ENCODE data around the gene MYO1E. TPM values are rescaled to one million over a fixed set of nuclear protein-coding genes. Genes with fewer than 3 reads are reported as not detected.
A peak's percentile ranks its signal among the peaks of the same experiment; 100 is the strongest.

MYO1E gene
- total and polyA plus RNA-seq, 4 donors = 6.7 to 70.9 (median 21.6) TPM

GRCh38 chr15:59236394-59236793, 136.3 kb downstream of the MYO1E start:
- Histone ChIP-seq H3K4me3 (ENCODE audit: low read depth in 1 of 3, low read length in 3 of 3) (no peak overlapping the region), H3K27ac (ENCODE audit: low read depth in 1 of 2, low read length in 2 of 2) (no peak overlapping the region), H3K9ac (ENCODE audit: low read depth in 1 of 2, low read length in 2 of 2) (no peak overlapping the region), H3K9me3 (ENCODE audit: control insufficient read depth in 4 of 4, low read length in 3 of 4) (no peaks in the 10 kb centered on the region), H3K27me3 (ENCODE audit: control insufficient read depth in 4 of 4, insufficient read depth in 4 of 4, low read length in 3 of 4) (no peaks in the 10 kb centered on the region), H3K4me1 (ENCODE audit: control insufficient read depth in 4 of 4, insufficient read depth in 4 of 4, low read length in 3 of 4) (no peaks in the 10 kb centered on the region), H3K36me3 (ENCODE audit: control insufficient read depth in 4 of 4, insufficient read depth in 3 of 4, low read depth in 1 of 4, low read length in 3 of 4) (peaks cover 0 to 10% (median 6%) of the 10 kb centered on the region in 4 donors)
- WGBS = 95% methylated on average over 1 of the region's 1 CpG
- no peak for DNase-seq (ENCODE audit: low spot score)
- TF ChIP-seq FOXA2 (IDR thresholded peaks at IDR 0.05) (no peak), HNF4A (conservative IDR thresholded peaks at IDR 0.05) (peak; percentile 4 to 17), NR2F2 (IDR thresholded peaks at IDR 0.05) (no peak), MAX (IDR thresholded peaks at IDR 0.05) (no peak)

- Histone ChIP-seq H3K9me3 (ENCODE audit: control insufficient read depth in 4 of 4, low read length in 3 of 4) (no peaks in the 10 kb centered on the region), H3K27me3 (ENCODE audit: control insufficient read depth in 4 of 4, insufficient read depth in 4 of 4, low read length in 3 of 4) (no peaks in the 10 kb centered on the region), H3K27ac (ENCODE audit: low read depth in 1 of 2, low read length in 2 of 2) (no peak overlapping the region), H3K9ac (ENCODE audit: low read depth in 1 of 2, low read length in 2 of 2) (no peak overlapping the region), H3K36me3 (ENCODE audit: control insufficient read depth in 4 of 4, insufficient read depth in 3 of 4, low read depth in 1 of 4, low read length in 3 of 4) (peaks cover 0 to 16% (median 13%) of the 10 kb centered on the region in 4 donors), H3K4me3 (ENCODE audit: low read depth in 1 of 3, low read length in 3 of 3) (no peak overlapping the region), H3K4me1 (ENCODE audit: control insufficient read depth in 4 of 4, insufficient read depth in 4 of 4, low read length in 3 of 4) (no peaks in the 10 kb centered on the region)
- TF ChIP-seq RAD21 (IDR thresholded peaks at IDR 0.05) (no peak), HNF4G (IDR thresholded peaks at IDR 0.05) (no peak), YY1 (IDR thresholded peaks at IDR 0.05) (no peak), REST (IDR thresholded peaks at IDR 0.05) (no peak), SP1 (IDR thresholded peaks at IDR 0.05) (no peak), MAX (IDR thresholded peaks at IDR 0.05) (no peak), RXRA (IDR thresholded peaks at IDR 0.05) (no peak), TAF1 (conservative IDR thresholded peaks at IDR 0.05) (no peak), HNF4A (conservative IDR thresholded peaks at IDR 0.05) (no peak), ATF3 (IDR thresholded peaks at IDR 0.05) (no peak), ZBTB33 (IDR thresholded peaks at IDR 0.05) (no peak), FOXA2 (IDR thresholded peaks at IDR 0.05) (no peak), EGR1 (IDR thresholded peaks at IDR 0.05; ENCODE audit: low read depth in 2 of 2) (no peak), NR2F2 (IDR thresholded peaks at IDR 0.05) (no peak), JUND (IDR thresholded peaks at IDR 0.05) (no peak), FOXA1 (IDR thresholded peaks at IDR 0.05) (no peak), CTCF (IDR thresholded peaks at IDR 0.05; ENCODE audit: low read depth, low read length, missing input control) (no peak), GABPA (IDR thresholded peaks at IDR 0.05 in 1 of 2, conservative IDR thresholded peaks at IDR 0.05 in 1 of 2) (no peak)
- 57% methylated on average over 1 of the region's 1 CpG for WGBS
- DNase-seq (ENCODE audit: low spot score) = no peak
These were observed 140.2 kb downstream of the MYO1E start for GRCh38 chr15:59232476-59232875.

Measured in liver (tissue), 9 donors.